CD14-positive monocyte (primary cell): ENCODE measurements around the gene EMC10. TPM values are rescaled to one million over a fixed set of nuclear protein-coding genes. Genes with fewer than 3 reads are reported as not detected.

Experiments used
- DNase-seq, 3 donors: peaks; one replicate each; pipeline ENCODE4 v3.0.0-alpha.2; 2011 to 2022
- H2AFZ ChIP-seq: 2 replicates; pipeline ENCODE4 v1.6.0; 2012; ENCODE audit warnings: mild to moderate bottlenecking, low read depth, low read length, inconsistent platforms; ENCODE audit not compliant: insufficient read depth, poor library complexity, severe bottlenecking
- H3K27ac ChIP-seq, 2 donors: 1 replicate in 1 of 2; 2 replicates in 1 of 2; pipeline ENCODE4 v1.5.1; 2012 to 2013; ENCODE audit warnings: low read length in 2 of 2, control low read depth in 1 of 2, inconsistent platforms in 1 of 2, low read depth in 1 of 2, mild to moderate bottlenecking in 1 of 2
- H3K27me3 ChIP-seq, 2 donors: one replicate each; pipeline versions ENCODE4 v1.6.0 to v1.6.1; 2011 to 2013; ENCODE audit warnings: low read length in 2 of 2; ENCODE audit not compliant: control insufficient read depth in 2 of 2, insufficient read depth in 2 of 2
- H3K36me3 ChIP-seq, 2 donors: replicated peaks in 1 of 2; 1 replicate in 1 of 2; 2 replicates in 1 of 2; pipeline versions ENCODE4 v1.5.1 to v1.6.1; 2012 to 2013; ENCODE audit warnings: low read length in 2 of 2, control low read depth in 1 of 2, inconsistent platforms in 1 of 2, mild to moderate bottlenecking in 1 of 2; ENCODE audit not compliant: insufficient read depth in 2 of 2, control insufficient read depth in 1 of 2
- H3K4me1 ChIP-seq, 2 donors: 1 replicate in 1 of 2; 2 replicates in 1 of 2; pipeline versions ENCODE4 v1.5.1 to v1.6.1; 2012 to 2013; ENCODE audit warnings: low read length in 2 of 2, control low read depth in 1 of 2, inconsistent platforms in 1 of 2, mild to moderate bottlenecking in 1 of 2, moderate library complexity in 1 of 2; ENCODE audit not compliant: insufficient read depth in 2 of 2, control insufficient read depth in 1 of 2
- H3K4me2 ChIP-seq: replicated peaks from 2 replicates; pipeline ENCODE3; 2012; ENCODE audit warnings: low read length, moderate library complexity, mild to moderate bottlenecking; ENCODE audit not compliant: poor library complexity, severe bottlenecking; ENCODE audit errors: extremely low read depth
- H3K4me3 ChIP-seq, 3 experiments: fragments of 200-600 bp in 1 of 3; sonication (generic) in 1 of 3; replicated peaks in 1 of 3; 1 replicate in 2 of 3; 2 replicates in 1 of 3; pipeline ENCODE4 v1.5.1; 2011 to 2013; ENCODE audit warnings: low read length in 3 of 3, mild to moderate bottlenecking in 3 of 3, control low read depth in 2 of 3, low read depth in 2 of 3, inconsistent platforms in 1 of 3, moderate library complexity in 1 of 3
- H3K79me2 ChIP-seq: 2 replicates; pipeline ENCODE4 v1.6.0; 2012; ENCODE audit warnings: mild to moderate bottlenecking, control low read depth, inconsistent platforms, low read length, moderate library complexity; ENCODE audit not compliant: insufficient read depth
- H3K9ac ChIP-seq: 2 replicates; pipeline ENCODE4 v1.6.0; 2017; ENCODE audit warnings: low read length, mild to moderate bottlenecking; ENCODE audit not compliant: insufficient read depth, poor library complexity, severe bottlenecking
- H3K9me3 ChIP-seq, 2 donors: replicated peaks in 1 of 2; 1 replicate in 1 of 2; 2 replicates in 1 of 2; pipeline versions ENCODE4 v1.5.1 to v1.6.1; 2012 to 2013; ENCODE audit warnings: low read length in 2 of 2, control low read depth in 1 of 2; ENCODE audit not compliant: control insufficient read depth in 1 of 2, insufficient read depth in 1 of 2
- H4K20me1 ChIP-seq: 2 replicates; pipeline ENCODE4 v1.6.0; 2012; ENCODE audit warnings: mild to moderate bottlenecking, low read length, control low read depth, moderate library complexity; ENCODE audit not compliant: insufficient read depth
- H3K27ac Mint-ChIP-seq, 7 donors: one replicate each; pipeline ENCODE4 v1.8.0; 2020; ENCODE audit warnings: mild to moderate bottlenecking in 7 of 7, mixed read lengths in 7 of 7, moderate library complexity in 6 of 7, inconsistent platforms in 2 of 7
- H3K27me3 Mint-ChIP-seq, 3 donors: one replicate each; pipeline ENCODE4 v1.8.0; 2021 to 2022; ENCODE audit warnings: low read depth in 3 of 3, mild to moderate bottlenecking in 3 of 3, mixed read lengths in 3 of 3, moderate library complexity in 3 of 3, inconsistent platforms in 1 of 3
- H3K36me3 Mint-ChIP-seq, 2 donors: one replicate each; pipeline ENCODE4 v1.8.0; 2020; ENCODE audit warnings: mixed read lengths in 2 of 2, inconsistent platforms in 1 of 2, mild to moderate bottlenecking in 1 of 2
- H3K4me1 Mint-ChIP-seq: one replicate; pipeline ENCODE4 v1.8.0; 2020; ENCODE audit warnings: mild to moderate bottlenecking, mixed read lengths
- H3K4me3 Mint-ChIP-seq, 2 donors: one replicate each; pipeline ENCODE4 v1.8.0; 2020; ENCODE audit warnings: mild to moderate bottlenecking in 2 of 2, mixed read lengths in 2 of 2, moderate library complexity in 1 of 2
- H3K9me3 Mint-ChIP-seq, 7 donors: one replicate each; pipeline ENCODE4 v1.8.0; 2020 to 2022; ENCODE audit warnings: mixed read lengths in 7 of 7, mild to moderate bottlenecking in 6 of 7, moderate library complexity in 6 of 7, inconsistent platforms in 2 of 7
- WGBS: methylation state at CpG from one replicate; pipeline ENCODE4 v1.1.5; 2013; ENCODE audit warnings: missing lambda C conversion rate; ENCODE audit not compliant: insufficient coverage; 5-methylcytosine and 5-hydroxymethylcytosine counted together
- intact Hi-C, 2 donors: fragments of 100-400 bp; cut with micrococcal nuclease; formaldehyde crosslinking; loops; one replicate each; pipeline versions ENCODE4 v1.15.0 to v1.15.1; 2023
- polyA plus RNA-seq, 3 donors: library from polyadenylated mRNA; depleted of rRNA in 1 of 3; unstranded in 2 of 3; stranded (reverse) in 1 of 3; fragments of 300-500 nt in 2 of 3; fragments of >200 nt in 1 of 3; fragmentation: Illumina TruSeq in 2 of 3; gene quantifications; 1 replicate in 2 of 3; 2 replicates in 1 of 3; pipeline ENCODE4 v1.2.3, GENCODE V29; 2012 to 2021
- TF ChIP-seq, protein P1 (sequence below): fragments of 200-600 bp; IDR thresholded peaks from one replicate; pipeline ENCODE4 v1.8.0; 2022; ENCODE audit warnings: antibody characterized with exemption, mild to moderate bottlenecking

The EMC10 gene
- polyA plus RNA-seq, 3 donors, result 8.5 to 50.4 (median 9.3) TPM

- H3K27me3 Mint-ChIP-seq, result peaks cover 0 to 8% (median 6%) of the 10 kb centered on the region in 3 donors
- Histone ChIP-seq H3K79me2 (peaks cover 29% of the 10 kb centered on the region), H2AFZ (no peak overlapping the region), H3K36me3 (peaks cover 14 to 25% of the 10 kb centered on the region in 2 donors), H3K4me2 (no peak overlapping the region), H3K27ac (no peak overlapping the region), H3K4me1 (peaks cover 11 to 12% of the 10 kb centered on the region in 2 donors), H3K9me3 (no peaks in the 10 kb centered on the region), H4K20me1 (peaks cover 27% of the 10 kb centered on the region), H3K9ac (no peak overlapping the region), H3K4me3 (no peak overlapping the region), H3K27me3 (no peaks in the 10 kb centered on the region)
- TF ChIP-seq, protein P1, sequence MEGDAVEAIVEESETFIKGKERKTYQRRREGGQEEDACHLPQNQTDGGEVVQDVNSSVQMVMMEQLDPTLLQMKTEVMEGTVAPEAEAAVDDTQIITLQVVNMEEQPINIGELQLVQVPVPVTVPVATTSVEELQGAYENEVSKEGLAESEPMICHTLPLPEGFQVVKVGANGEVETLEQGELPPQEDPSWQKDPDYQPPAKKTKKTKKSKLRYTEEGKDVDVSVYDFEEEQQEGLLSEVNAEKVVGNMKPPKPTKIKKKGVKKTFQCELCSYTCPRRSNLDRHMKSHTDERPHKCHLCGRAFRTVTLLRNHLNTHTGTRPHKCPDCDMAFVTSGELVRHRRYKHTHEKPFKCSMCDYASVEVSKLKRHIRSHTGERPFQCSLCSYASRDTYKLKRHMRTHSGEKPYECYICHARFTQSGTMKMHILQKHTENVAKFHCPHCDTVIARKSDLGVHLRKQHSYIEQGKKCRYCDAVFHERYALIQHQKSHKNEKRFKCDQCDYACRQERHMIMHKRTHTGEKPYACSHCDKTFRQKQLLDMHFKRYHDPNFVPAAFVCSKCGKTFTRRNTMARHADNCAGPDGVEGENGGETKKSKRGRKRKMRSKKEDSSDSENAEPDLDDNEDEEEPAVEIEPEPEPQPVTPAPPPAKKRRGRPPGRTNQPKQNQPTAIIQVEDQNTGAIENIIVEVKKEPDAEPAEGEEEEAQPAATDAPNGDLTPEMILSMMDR, result no peak
- WGBS, result 96% methylated on average over 11 of the region's 12 CpGs
- intact Hi-C loops, result no loop called here
- H3K36me3 Mint-ChIP-seq, result peaks cover 19 to 27% of the 10 kb centered on the region in 2 donors
- H3K9me3 Mint-ChIP-seq, result peaks cover 0 to 15% (median 0%) of the 10 kb centered on the region in 7 donors
- H3K4me3 Mint-ChIP-seq, result no peak overlapping the region
- peaks cover 14% of the 10 kb centered on the region for H3K4me1 Mint-ChIP-seq
- no peak for DNase-seq
- H3K27ac Mint-ChIP-seq, result peak overlapping the region in 5 of 7 donors; percentile 17 to 88 (median 55)
Measured at GRCh38 chr19:50475101-50475568, 1.2 kb upstream of the EMC10 start.

GRCh38 chr19:50475736-50476223 lies 527 bp upstream of the EMC10 start:
- WGBS, result 81% methylated on average over 24 of the region's 29 CpGs
- Histone ChIP-seq H2AFZ (no peak overlapping the region), H4K20me1 (peaks cover 32% of the 10 kb centered on the region), H3K9me3 (no peaks in the 10 kb centered on the region), H3K4me3 (peak overlapping the region in 1 of 3 experiments; percentile 98), H3K36me3 (peaks cover 20 to 31% of the 10 kb centered on the region in 2 donors), H3K27me3 (no peaks in the 10 kb centered on the region), H3K4me2 (no peak overlapping the region), H3K4me1 (peaks cover 11 to 12% of the 10 kb centered on the region in 2 donors), H3K27ac (no peak overlapping the region), H3K79me2 (peaks cover 29% of the 10 kb centered on the region), H3K9ac (no peak overlapping the region)
- Mint-ChIP-seq H3K4me1 (peaks cover 14% of the 10 kb centered on the region), H3K27ac (peak overlapping the region in 6 of 7 donors; percentile 40 to 90 (median 70)), H3K9me3 (peaks cover 0 to 13% (median 0%) of the 10 kb centered on the region in 7 donors), H3K4me3 (peak overlapping the region; percentile 83 to 98), H3K27me3 (peaks cover 0 to 8% (median 6%) of the 10 kb centered on the region in 3 donors), H3K36me3 (peaks cover 23 to 34% of the 10 kb centered on the region in 2 donors)
- TF ChIP-seq, protein P1, result no peak
- intact Hi-C loops, result loop anchor here (1.0 to 2.0 kb wide), 2 partner anchors 35 to 36 kb away; partner anchors contain the start of gene JOSD2 (in 2 of the 2)
- DNase-seq, result no peak
